ENCODE results near the gene KIFAP3.

The KIFAP3 gene

GRCh38 chr1:169999331-169999741 is 75.2 kb downstream of the KIFAP3 start:
- ChIA-PET CTCF (no interaction called here), POLR2A (no interaction called here)
- no peak for DNase-seq (ENCODE audit: extremely low spot score)
- no peak for TF ChIP-seq LEF1 (IDR thresholded peaks at IDR 0.05; ENCODE audit: borderline replicate concordance)
- TF ChIP-seq CTBP1 (IDR thresholded peaks at IDR 0.05; ENCODE audit: borderline replicate concordance): no peak
- no peak for TF ChIP-seq BHLHE40 (IDR thresholded peaks at IDR 0.05; ENCODE audit: borderline replicate concordance)
- TF ChIP-seq ARNT (IDR thresholded peaks at IDR 0.05): no peak
- TF ChIP-seq FOXM1 (IDR thresholded peaks at IDR 0.05; ENCODE audit: borderline replicate concordance): no peak

GRCh38 chr1:169995993-169996392 is 78.5 kb downstream of the KIFAP3 start:
- ChIA-PET POLR2A (no interaction called here), CTCF (no interaction called here)
- no peak for DNase-seq (ENCODE audit: extremely low spot score)
- TF ChIP-seq FOXK2 (IDR thresholded peaks at IDR 0.05) (no peak), ARNT (IDR thresholded peaks at IDR 0.05) (no peak), TARDBP (IDR thresholded peaks at IDR 0.05) (no peak), FOXM1 (IDR thresholded peaks at IDR 0.05; ENCODE audit: borderline replicate concordance) (no peak), NFRKB (IDR thresholded peaks at IDR 0.05) (no peak), ZNF384 (IDR thresholded peaks at IDR 0.05) (no peak), SUZ12 (IDR thresholded peaks at IDR 0.05) (no peak), FOXA1 (IDR thresholded peaks at IDR 0.05) (no peak), SP1 (IDR thresholded peaks at IDR 0.05) (no peak), LEF1 (IDR thresholded peaks at IDR 0.05; ENCODE audit: borderline replicate concordance) (no peak), BHLHE40 (IDR thresholded peaks at IDR 0.05; ENCODE audit: borderline replicate concordance) (no peak), ELF4 (IDR thresholded peaks at IDR 0.05) (no peak), L3MBTL2 (conservative IDR thresholded peaks at IDR 0.05) (no peak), PKNOX1 (IDR thresholded peaks at IDR 0.05) (no peak)

DNA sequence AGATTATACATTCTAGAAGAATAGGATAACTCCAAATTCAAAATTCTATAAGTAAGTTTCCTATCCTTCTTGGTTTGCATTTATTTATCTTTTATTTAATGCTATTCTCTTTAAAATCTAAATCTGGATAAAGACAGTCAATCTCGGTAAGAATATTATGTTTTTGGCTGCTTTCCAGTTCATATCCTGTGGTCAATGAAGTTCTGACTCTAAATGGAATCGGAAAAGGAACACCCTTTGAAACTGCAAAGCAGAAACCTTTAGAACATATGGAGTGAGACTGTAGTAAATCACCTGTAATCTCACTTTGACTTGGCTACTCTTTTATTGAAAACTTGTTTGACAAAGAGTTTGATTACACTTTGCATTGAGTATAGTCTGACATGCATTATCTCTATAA is 85.2 kb downstream of the KIFAP3 start:
- ChIA-PET POLR2A (no interaction called here), CTCF (no interaction called here)
- no peak for TF ChIP-seq CTBP1 (IDR thresholded peaks at IDR 0.05; ENCODE audit: borderline replicate concordance)
- no peak for TF ChIP-seq FOXK2 (IDR thresholded peaks at IDR 0.05)
- no peak for TF ChIP-seq LEF1 (IDR thresholded peaks at IDR 0.05; ENCODE audit: borderline replicate concordance)
- TF ChIP-seq NFRKB (IDR thresholded peaks at IDR 0.05): no peak
- TF ChIP-seq L3MBTL2 (conservative IDR thresholded peaks at IDR 0.05): no peak
- TF ChIP-seq PKNOX1 (IDR thresholded peaks at IDR 0.05): no peak
- no peak for DNase-seq (ENCODE audit: extremely low spot score)

DNA sequence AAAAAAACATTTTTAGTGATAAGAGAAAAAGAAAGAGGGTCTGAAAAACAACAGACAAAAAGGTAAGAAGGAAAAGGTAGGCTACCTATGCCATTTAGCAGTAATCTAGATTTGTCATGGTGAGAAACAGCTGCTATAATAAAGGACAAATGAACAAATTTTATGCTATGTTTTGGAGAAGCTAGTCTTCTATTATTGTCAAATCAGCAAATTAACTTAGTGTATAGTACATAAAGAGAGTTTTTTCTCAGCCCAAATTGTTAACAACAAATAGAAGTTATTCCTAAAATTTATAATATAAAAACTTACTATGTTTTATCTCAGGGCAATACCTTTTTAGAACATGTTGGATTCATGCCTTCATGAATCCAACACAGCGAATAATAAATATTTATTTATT is 88.7 kb downstream of the KIFAP3 start:
- DNase-seq (ENCODE audit: extremely low spot score): no peak
- TF ChIP-seq CTBP1 (IDR thresholded peaks at IDR 0.05; ENCODE audit: borderline replicate concordance): no peak
- TF ChIP-seq FOXM1 (IDR thresholded peaks at IDR 0.05; ENCODE audit: borderline replicate concordance): no peak
- TF ChIP-seq ZNF384 (IDR thresholded peaks at IDR 0.05): no peak
- no peak for TF ChIP-seq FOXA1 (IDR thresholded peaks at IDR 0.05)
- TF ChIP-seq HDGF (IDR thresholded peaks at IDR 0.05; ENCODE audit: borderline replicate concordance): no peak
- no peak for TF ChIP-seq TARDBP (IDR thresholded peaks at IDR 0.05)
- no peak for TF ChIP-seq BHLHE40 (IDR thresholded peaks at IDR 0.05; ENCODE audit: borderline replicate concordance)
- no peak for TF ChIP-seq FOXK2 (IDR thresholded peaks at IDR 0.05)
- no peak for TF ChIP-seq LEF1 (IDR thresholded peaks at IDR 0.05; ENCODE audit: borderline replicate concordance)
- no peak for TF ChIP-seq PKNOX1 (IDR thresholded peaks at IDR 0.05)
- no peak for TF ChIP-seq SP1 (IDR thresholded peaks at IDR 0.05)
- no peak for TF ChIP-seq NFRKB (IDR thresholded peaks at IDR 0.05)
- no peak for TF ChIP-seq L3MBTL2 (conservative IDR thresholded peaks at IDR 0.05)
- no peak for TF ChIP-seq ELF4 (IDR thresholded peaks at IDR 0.05)
- TF ChIP-seq ARNT (IDR thresholded peaks at IDR 0.05): no peak
- TF ChIP-seq SUZ12 (IDR thresholded peaks at IDR 0.05): no peak
- POLR2A ChIA-PET: no interaction called here
- CTCF ChIA-PET: no interaction called here

DNA sequence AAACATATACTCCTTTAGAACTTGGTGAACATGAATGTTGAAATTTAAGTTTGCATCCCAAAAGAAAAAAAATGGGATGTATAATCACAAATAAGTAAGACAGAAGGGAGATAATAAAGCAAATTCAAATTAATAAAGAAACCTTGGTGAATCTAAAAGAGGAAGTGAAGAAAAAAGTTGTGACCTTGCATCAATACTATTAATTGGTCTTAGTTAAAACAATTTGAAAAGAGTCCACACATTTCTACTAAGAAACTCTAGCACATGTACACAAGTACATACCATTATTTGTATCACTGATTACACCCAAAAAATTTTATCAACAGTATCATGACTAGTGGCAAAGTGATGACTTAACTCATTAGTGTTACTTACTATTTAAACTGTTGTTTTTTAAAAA is 100.4 kb downstream of the KIFAP3 start:
- ChIA-PET CTCF (no interaction called here), POLR2A (no interaction called here)
- no peak for DNase-seq (ENCODE audit: extremely low spot score)
- no peak for TF ChIP-seq ZNF384 (IDR thresholded peaks at IDR 0.05)
- TF ChIP-seq L3MBTL2 (conservative IDR thresholded peaks at IDR 0.05): no peak

DNA sequence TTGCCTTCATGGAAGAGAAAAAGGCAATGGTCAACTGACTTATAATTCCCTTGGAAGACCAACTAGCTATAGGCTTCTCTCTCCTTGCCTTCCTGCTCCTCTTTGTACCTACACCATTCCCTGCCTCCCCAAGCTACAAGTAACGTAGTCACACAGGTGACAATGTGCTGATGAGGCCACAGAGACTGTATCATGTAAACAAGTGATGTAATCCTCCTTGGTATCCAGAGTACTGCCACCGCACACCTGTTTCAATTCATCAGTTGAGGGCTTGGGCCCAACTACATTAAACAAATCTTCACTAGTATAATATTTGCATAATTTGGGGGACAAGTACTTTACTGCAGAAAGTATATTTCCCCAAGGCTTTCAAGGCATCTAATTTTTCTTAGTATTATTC is 104.4 kb downstream of the KIFAP3 start:
- DNase-seq (ENCODE audit: extremely low spot score): no peak
- POLR2A ChIA-PET: no interaction called here
- CTCF ChIA-PET: no interaction called here
- TF ChIP-seq LEF1 (IDR thresholded peaks at IDR 0.05; ENCODE audit: borderline replicate concordance): no peak
- no peak for TF ChIP-seq BHLHE40 (IDR thresholded peaks at IDR 0.05; ENCODE audit: borderline replicate concordance)
- TF ChIP-seq SUZ12 (IDR thresholded peaks at IDR 0.05): no peak
- no peak for TF ChIP-seq PKNOX1 (IDR thresholded peaks at IDR 0.05)
- no peak for TF ChIP-seq FOXA1 (IDR thresholded peaks at IDR 0.05)
- TF ChIP-seq TARDBP (IDR thresholded peaks at IDR 0.05): no peak
- TF ChIP-seq FOXM1 (IDR thresholded peaks at IDR 0.05; ENCODE audit: borderline replicate concordance): no peak
- no peak for TF ChIP-seq CTBP1 (IDR thresholded peaks at IDR 0.05; ENCODE audit: borderline replicate concordance)

- ChIA-PET POLR2A (no interaction called here), CTCF (no interaction called here)
- TF ChIP-seq L3MBTL2 (conservative IDR thresholded peaks at IDR 0.05) (no peak), ELF4 (IDR thresholded peaks at IDR 0.05) (no peak), BHLHE40 (IDR thresholded peaks at IDR 0.05; ENCODE audit: borderline replicate concordance) (no peak), SP1 (IDR thresholded peaks at IDR 0.05) (no peak), HDGF (IDR thresholded peaks at IDR 0.05; ENCODE audit: borderline replicate concordance) (no peak), NFRKB (IDR thresholded peaks at IDR 0.05) (no peak), LEF1 (IDR thresholded peaks at IDR 0.05; ENCODE audit: borderline replicate concordance) (no peak), ZNF384 (IDR thresholded peaks at IDR 0.05) (no peak), ARNT (IDR thresholded peaks at IDR 0.05) (no peak), CTBP1 (IDR thresholded peaks at IDR 0.05; ENCODE audit: borderline replicate concordance) (no peak), FOXK2 (IDR thresholded peaks at IDR 0.05) (no peak), TARDBP (IDR thresholded peaks at IDR 0.05) (no peak), PKNOX1 (IDR thresholded peaks at IDR 0.05) (no peak), SUZ12 (IDR thresholded peaks at IDR 0.05) (no peak), FOXM1 (IDR thresholded peaks at IDR 0.05; ENCODE audit: borderline replicate concordance) (no peak), FOXA1 (IDR thresholded peaks at IDR 0.05) (no peak)
- DNase-seq (ENCODE audit: extremely low spot score): no peak
These were observed 106.3 kb downstream of the KIFAP3 start for GRCh38 chr1:169968174-169968573.
